Gastroesophageal sphincter (tissue), 3 donors: ENCODE measurements around the gene MRPL44.

Source experiments
- CTCF ChIP-seq, 4 experiments: fragments of 200-600 bp in 2 of 4; fragments of 450-650 bp in 2 of 4; sonication (generic) in 1 of 4; IDR thresholded peaks; one replicate each; pipeline ENCODE4 v1.5.1; 2017 to 2019; ENCODE audit warnings: antibody characterized with exemption in 4 of 4, mild to moderate bottlenecking in 2 of 4, moderate library complexity in 2 of 4
- EP300 ChIP-seq: sonication (generic); formaldehyde crosslinking; IDR thresholded peaks from one replicate; pipeline ENCODE4 v1.6.1; 2017; ENCODE audit warnings: antibody characterized with exemption, mild to moderate bottlenecking
- POLR2A ChIP-seq, 2 donors: fragments of 450-650 bp; IDR thresholded peaks; one replicate each; pipeline ENCODE4 v1.6.1; 2017; ENCODE audit warnings: antibody characterized with exemption in 2 of 2, mild to moderate bottlenecking in 2 of 2, moderate library complexity in 1 of 2
- POLR2AphosphoS5 ChIP-seq: sonication (generic); formaldehyde crosslinking; IDR thresholded peaks from one replicate; pipeline ENCODE4 v1.6.1; 2017; ENCODE audit warnings: antibody characterized with exemption

DNA sequence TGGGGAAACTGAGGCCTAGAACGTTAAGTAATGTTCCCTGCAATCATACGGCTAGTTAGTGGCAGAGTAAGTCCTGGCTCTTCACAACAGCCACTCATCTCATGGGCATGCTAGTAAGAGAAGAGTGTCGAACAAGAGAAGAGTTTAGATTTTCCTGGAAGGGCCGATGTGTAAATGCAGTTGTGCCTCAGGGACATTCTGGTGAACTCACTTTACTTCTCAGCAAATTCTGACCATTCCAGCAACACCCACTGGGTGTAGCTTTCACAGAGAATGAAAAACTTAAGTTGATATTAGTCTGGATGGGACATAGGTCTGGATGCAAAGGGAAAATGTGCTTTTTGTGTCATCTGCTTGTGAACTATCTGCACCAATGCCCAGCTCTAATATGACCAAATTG is 23.5 kb downstream of the MRPL44 start:
- TF ChIP-seq POLR2A (IDR thresholded peaks at IDR 0.05) (no peak), CTCF (IDR thresholded peaks at IDR 0.05) (no peak), POLR2AphosphoS5 (no peak), EP300 (no peak)
